ENCODE measurements around the gene ADCY9. TPM values are rescaled to one million over a fixed set of nuclear protein-coding genes. Genes with fewer than 3 reads are reported as not detected.
"Not testable (repeated sequence)": the region's sequence is repeated elsewhere in the genome, so short reads cannot be mapped to it uniquely, and the experiment has no call there.

The ADCY9 gene
- total and polyA plus RNA-seq, 4 donors, result 12.7 to 37.6 (median 17.6) TPM

GRCh38 chr16:3935921-3936320 lies 180.3 kb downstream of the ADCY9 start:
- Histone ChIP-seq H3K9me3 (ENCODE audit: control insufficient read depth in 4 of 4, insufficient read depth in 3 of 4, low read length in 3 of 4) (no peaks in the 10 kb centered on the region), H3K4me1 (ENCODE audit: control insufficient read depth in 5 of 5, insufficient read depth in 5 of 5, low read length in 5 of 5) (peaks cover 0 to 5% (median 4%) of the 10 kb centered on the region in 5 donors), H3K27me3 (ENCODE audit: control insufficient read depth in 3 of 3, insufficient read depth in 3 of 3, low read length in 2 of 3) (no peaks in the 10 kb centered on the region), H3K9ac (ENCODE audit: insufficient read depth in 1 of 2, low read length in 2 of 2) (no peak overlapping the region), H3K4me3 (no peak overlapping the region), H3K27ac (ENCODE audit: low read depth in 1 of 2, low read length in 1 of 2) (no peak overlapping the region), H3K36me3 (ENCODE audit: control insufficient read depth in 4 of 4, insufficient read depth in 4 of 4, low read length in 4 of 4) (no peaks in the 10 kb centered on the region)
- ATAC-seq (ENCODE audit: insufficient read depth, low FRiP score), result no peak
- TF ChIP-seq CTCF (IDR thresholded peaks at IDR 0.05; ENCODE audit: control extremely low read depth, extremely low read depth), result no peak
- DNase-seq, result no peak
- WGBS, 2 donors, result 95% methylated on average over 4 of the region's 4 CpGs

GRCh38 chr16:3934491-3935181 lies 181.6 kb downstream of the ADCY9 start:
- TF ChIP-seq CTCF (IDR thresholded peaks at IDR 0.05; ENCODE audit: control extremely low read depth, extremely low read depth), result no peak
- no peaks in the 10 kb centered on the region for H3K9me3 ChIP-seq (ENCODE audit: control insufficient read depth in 4 of 4, insufficient read depth in 3 of 4, low read length in 3 of 4)
- DNase-seq (no peak), ATAC-seq (ENCODE audit: insufficient read depth, low FRiP score) (no peak)
- peaks cover 0 to 5% (median 4%) of the 10 kb centered on the region in 5 donors for H3K4me1 ChIP-seq (ENCODE audit: control insufficient read depth in 5 of 5, insufficient read depth in 5 of 5, low read length in 5 of 5)
- H3K9ac ChIP-seq (ENCODE audit: insufficient read depth in 1 of 2, low read length in 2 of 2), result no peak overlapping the region
- H3K27ac ChIP-seq (ENCODE audit: low read depth in 1 of 2, low read length in 1 of 2), result no peak overlapping the region
- no peak overlapping the region for H3K4me3 ChIP-seq
- 74 to 80% methylated on average over 13 of the region's 13 CpGs for WGBS, 2 donors
- no peaks in the 10 kb centered on the region for H3K27me3 ChIP-seq (ENCODE audit: control insufficient read depth in 3 of 3, insufficient read depth in 3 of 3, low read length in 2 of 3)
- H3K36me3 ChIP-seq (ENCODE audit: control insufficient read depth in 4 of 4, insufficient read depth in 4 of 4, low read length in 4 of 4), result no peaks in the 10 kb centered on the region

- WGBS, 2 donors, result 94 to 95% methylated on average over 2 of the region's 2 CpGs
- not testable (repeated sequence) for H3K9ac ChIP-seq (ENCODE audit: insufficient read depth in 1 of 2, low read length in 2 of 2); H3K4me3 ChIP-seq; H3K9me3 ChIP-seq (ENCODE audit: control insufficient read depth in 4 of 4, insufficient read depth in 3 of 4, low read length in 3 of 4); ATAC-seq (ENCODE audit: insufficient read depth, low FRiP score); H3K27ac ChIP-seq (ENCODE audit: low read depth in 1 of 2, low read length in 1 of 2); DNase-seq; H3K4me1 ChIP-seq (ENCODE audit: control insufficient read depth in 5 of 5, insufficient read depth in 5 of 5, low read length in 5 of 5); H3K27me3 ChIP-seq (ENCODE audit: control insufficient read depth in 3 of 3, insufficient read depth in 3 of 3, low read length in 2 of 3); H3K36me3 ChIP-seq (ENCODE audit: control insufficient read depth in 4 of 4, insufficient read depth in 4 of 4, low read length in 4 of 4)
These were observed 189.1 kb downstream of the ADCY9 start for GRCh38 chr16:3927147-3927546.

GRCh38 chr16:3924763-3925162 lies 191.5 kb downstream of the ADCY9 start:
- Histone ChIP-seq H3K4me3 (no peak overlapping the region), H3K9me3 (ENCODE audit: control insufficient read depth in 4 of 4, insufficient read depth in 3 of 4, low read length in 3 of 4) (peaks cover 0 to 3% (median under 1%) of the 10 kb centered on the region in 4 donors), H3K27ac (ENCODE audit: low read depth in 1 of 2, low read length in 1 of 2) (no peak overlapping the region), H3K36me3 (ENCODE audit: control insufficient read depth in 4 of 4, insufficient read depth in 4 of 4, low read length in 4 of 4) (no peaks in the 10 kb centered on the region), H3K4me1 (ENCODE audit: control insufficient read depth in 5 of 5, insufficient read depth in 5 of 5, low read length in 5 of 5) (no peaks in the 10 kb centered on the region), H3K27me3 (ENCODE audit: control insufficient read depth in 3 of 3, insufficient read depth in 3 of 3, low read length in 2 of 3) (no peaks in the 10 kb centered on the region), H3K9ac (ENCODE audit: insufficient read depth in 1 of 2, low read length in 2 of 2) (no peak overlapping the region)
- TF ChIP-seq CTCF (IDR thresholded peaks at IDR 0.05; ENCODE audit: control extremely low read depth, extremely low read depth), result no peak
- no peak for ATAC-seq (ENCODE audit: insufficient read depth, low FRiP score)
- no peak for DNase-seq
